ENCODE results near the gene MGP.

The MGP gene

DNA sequence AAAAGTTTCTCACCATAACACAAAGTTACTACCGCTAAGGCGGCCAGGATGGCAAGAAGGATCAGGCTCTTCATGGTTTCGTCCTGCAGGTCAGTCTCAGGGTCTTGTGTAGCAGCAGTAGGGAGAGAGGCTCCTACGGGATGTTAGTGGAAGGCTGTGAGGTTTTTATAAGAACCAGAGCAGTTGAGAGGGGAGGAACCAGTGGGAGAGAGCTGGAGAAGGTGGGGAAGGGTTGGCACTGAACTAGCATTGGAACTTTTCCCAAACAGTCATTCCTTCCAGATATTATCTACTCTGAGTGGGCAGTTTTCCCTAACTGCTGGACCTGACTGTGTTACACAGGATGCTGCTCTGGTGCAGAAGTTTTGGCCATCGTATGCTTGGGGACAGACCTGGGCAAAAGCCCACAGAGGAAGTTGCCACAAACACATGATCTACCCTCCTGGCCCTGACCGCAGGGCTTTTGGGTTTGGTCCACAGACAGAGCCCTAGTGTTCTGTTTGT, at the start of gene MGP:
MGP (minus strand) TSS at position 137 of the 504 bp plus-strand sequence; CDS start at position 74, 63 bp downstream.
- no peak for DNase-seq

DNA sequence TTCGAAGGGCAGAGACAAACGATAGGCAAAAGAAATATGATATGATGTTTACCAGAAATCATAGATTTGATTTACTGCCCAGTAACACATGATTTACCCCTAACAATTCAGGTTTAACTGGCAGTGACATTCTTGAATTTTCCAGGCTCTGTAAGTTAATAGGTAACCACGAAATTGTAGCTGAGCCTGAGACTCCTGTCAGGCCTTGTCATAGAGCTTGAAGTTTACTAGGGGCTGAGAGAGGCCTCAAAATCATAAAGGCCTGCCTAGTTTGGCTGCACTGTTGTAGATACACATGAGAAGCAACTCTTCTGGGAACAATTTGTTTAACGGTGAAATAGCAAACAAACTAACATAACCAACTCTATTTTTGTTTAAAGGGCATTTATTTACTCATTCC, 49.4 kb upstream of the MGP start:
- DNase-seq, result no peak

DNA sequence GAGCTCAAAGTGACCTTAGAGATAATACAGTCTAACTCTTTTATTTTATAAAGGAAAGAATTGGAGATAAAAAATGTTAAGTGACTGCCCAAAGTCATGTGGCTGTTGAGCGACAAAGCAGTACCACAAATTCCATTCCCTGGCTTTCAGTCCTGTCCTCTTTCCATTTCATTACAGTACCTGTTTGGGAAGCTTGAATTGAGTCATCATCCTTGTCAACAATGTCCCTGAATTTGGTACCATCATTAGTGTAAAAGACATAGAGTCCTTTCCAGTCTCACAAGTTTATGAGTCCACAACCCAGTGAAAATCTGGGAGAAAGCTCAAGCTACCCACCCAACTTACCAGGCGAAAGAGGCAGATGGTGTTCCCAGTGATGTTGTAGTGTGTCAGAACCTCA, 48.9 kb upstream of the MGP start:
- no peak for DNase-seq

DNA sequence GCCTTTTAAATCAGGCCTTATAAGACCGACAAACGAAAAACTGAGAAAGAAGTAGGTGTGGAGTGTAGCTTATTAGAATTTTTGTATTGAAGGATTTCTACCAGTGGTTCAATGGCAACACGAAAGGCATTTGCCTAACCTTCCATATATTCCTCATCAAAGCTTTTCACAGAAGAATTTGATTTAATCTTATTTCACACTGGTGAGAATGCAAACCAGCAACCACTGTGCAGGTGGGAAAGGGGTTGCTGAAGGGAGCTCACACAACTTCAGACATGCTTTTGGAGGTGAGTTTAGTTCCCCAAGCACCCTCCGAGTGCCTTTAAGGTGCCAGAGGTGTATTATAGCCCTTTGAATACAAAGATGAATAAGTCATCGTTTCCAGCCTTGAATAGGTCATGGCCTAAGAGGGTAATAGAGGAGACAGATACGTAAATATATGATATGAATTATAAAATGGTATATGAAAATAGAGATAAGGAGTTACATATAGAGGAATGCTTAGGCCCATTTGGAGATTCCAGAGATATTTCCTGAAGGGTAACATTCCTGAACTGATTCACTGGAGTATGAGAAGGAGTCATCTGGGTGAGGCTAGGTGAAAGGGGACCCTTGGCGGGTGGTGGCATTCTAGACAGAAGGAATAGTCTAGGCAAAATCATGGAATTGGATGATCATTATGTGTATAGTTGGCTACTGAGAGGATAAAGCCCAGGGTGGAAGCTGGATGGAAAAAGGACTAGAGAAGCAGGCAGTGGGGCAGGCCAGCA, 46.3 kb upstream of the MGP start:
- no peak for DNase-seq

DNA sequence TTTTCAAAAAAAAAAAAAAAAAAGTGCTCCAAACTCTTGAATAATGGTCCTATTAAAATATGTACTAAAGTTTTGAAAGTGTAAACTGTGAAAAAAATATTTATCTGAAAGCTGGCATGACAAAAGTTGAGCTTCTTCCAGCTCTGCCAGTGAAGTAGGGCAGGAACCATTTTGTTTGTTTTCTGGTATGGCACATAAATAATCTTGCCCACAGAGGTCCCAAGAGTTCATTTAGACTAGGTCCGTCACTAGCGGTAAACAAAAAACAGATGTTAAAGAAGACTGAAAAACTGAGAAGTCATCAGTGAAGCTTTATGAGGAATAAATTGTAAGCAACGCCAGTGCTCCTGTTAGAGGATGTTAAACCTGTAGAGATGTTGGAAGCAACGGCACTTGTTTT, 45.7 kb upstream of the MGP start:
- DNase-seq, result no peak

DNA sequence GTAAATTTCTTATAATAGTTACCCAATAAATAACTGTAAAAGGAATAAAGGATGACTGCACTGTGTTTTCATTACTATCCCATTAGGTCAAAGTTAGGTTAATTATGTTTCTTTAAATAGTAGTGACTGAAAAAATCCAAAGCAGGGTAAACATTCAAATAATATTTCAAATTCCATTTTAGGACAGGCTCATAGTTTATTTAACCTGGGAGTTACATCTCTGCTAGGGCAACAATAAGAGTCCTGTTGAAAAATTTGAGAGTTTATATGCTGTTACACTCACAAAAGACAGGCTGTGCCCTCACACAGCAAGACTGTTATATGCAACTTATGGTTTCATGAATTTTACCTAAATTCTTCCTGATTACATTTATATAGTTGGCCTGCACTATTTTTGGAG, 44.6 kb upstream of the MGP start:
- no peak for DNase-seq

DNA sequence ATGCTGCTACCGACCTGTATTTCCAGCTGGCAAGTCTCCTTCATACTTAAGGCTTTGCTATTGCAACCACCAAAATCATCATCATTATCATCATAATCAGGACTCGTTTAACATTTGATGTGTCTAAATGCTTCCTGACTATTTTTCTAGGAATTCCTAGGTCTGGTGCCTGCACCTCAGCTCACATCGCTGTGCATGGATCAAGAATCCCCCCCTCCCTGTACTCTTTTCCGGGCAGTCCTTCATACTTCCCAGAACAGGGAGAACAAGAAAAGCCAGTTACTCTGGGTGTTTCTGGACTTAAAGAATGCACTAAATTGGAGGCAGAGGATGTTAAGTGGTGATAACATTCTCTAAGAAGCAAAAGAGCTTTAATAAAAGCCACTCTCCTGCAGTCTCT, 43.3 kb upstream of the MGP start:
- no peak for DNase-seq

DNA sequence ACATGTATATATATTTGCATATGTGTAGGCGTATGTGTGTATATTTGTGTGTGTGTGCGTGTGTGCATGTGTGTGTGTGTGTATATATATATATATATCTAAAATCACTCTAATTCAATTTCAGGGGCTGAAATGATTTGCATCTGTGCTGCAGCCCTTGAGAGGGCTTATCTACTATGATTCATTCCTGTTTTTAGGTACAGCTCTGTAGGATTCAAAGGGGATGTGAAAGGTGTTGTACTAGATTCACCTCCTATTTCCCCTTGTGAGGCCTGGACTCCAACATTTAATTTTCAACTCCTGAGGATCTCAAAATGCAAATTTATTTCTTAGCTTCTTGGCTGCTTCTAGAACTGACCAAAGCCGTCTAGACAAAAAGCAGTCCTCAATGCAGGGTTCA, 41.6 kb upstream of the MGP start:
- DNase-seq, result no peak

DNA sequence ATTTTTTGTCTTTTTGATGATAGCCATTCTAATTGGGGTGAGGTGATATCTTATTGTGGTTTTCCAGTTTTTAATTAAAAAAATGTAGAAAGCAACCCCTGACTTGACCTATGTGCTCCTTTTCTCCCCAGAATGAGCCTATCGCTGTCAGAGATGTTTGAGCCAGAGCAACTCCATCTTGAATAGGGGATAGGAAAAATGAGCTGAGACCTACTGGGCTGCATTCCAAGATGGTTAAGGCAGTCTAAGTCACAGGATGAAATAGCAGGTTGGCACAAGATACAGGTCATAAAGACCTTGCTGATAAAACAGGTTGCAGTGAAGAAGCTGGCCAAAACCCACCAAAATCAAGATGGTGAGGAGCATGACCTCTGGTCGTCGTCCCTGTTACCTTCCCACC, 38.9 kb upstream of the MGP start:
- no peak for DNase-seq

DNA sequence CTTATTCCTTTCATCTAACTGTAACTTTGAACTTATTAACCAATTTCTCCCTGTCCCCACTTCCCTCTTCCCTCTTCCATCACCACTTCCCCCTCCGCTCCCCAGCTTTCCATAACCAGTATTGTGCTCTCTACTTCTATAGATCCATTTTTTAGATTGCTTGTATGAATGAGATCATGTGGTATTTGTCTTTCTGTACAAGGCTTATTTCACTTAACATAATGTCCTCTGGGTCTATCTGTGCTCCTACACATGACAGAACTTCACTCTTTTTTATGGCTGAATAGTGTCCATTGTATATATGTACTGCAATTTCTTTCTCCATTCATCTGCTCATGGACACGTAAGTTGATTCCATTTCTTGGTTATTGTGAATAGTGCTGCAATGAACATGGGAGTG, 38.3 kb upstream of the MGP start:
- no peak for DNase-seq

DNA sequence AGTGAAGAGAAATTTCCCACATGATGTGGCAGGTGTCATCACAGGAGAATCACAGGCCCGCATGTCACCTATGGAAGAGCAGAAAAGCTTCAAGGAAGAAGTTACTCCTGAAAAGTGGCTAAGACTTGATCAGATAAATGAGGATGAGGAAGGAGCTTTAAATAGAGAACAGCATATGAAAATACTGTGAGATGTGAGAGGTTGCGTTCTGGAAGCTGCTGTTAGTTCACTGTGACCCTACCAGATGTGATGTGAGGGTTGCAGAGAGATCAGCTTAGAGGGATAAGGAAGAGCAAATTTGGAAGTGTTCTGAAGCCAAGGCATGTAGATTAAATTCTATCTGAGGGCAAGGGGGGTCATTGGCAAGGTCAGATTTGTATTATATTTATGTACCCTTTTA, 35.6 kb upstream of the MGP start:
- DNase-seq, result no peak

DNA sequence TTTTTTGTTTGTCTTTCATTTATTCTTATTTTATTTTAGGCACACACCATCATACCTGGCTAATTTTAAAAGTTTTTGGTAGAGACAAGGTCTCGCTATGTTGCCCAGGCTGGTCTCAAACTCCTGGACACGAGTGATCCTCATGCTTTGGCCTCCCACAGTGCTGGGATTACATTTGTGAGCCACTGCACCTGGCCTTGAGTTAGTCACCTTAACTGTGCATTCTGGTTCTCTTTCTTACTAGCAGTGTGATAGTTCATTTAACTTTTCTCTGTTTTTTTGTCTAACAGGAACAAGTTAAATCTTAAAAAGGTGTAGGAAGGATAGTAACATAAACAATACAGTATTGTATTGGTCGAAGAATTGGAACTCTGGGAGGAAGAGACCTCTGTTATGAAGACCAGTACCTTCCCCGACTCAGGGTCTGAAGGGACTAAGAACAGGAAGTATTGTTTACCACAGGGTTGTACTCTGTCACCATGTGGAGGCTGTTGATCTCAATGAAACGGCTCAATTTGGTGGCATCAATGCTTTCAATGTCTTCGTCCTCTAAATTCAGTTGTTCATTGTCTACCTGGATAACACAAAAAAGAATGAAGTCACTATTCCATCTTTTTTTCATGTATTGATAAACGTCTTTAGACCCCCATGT, 34.9 kb upstream of the MGP start:
- no peak for DNase-seq

DNA sequence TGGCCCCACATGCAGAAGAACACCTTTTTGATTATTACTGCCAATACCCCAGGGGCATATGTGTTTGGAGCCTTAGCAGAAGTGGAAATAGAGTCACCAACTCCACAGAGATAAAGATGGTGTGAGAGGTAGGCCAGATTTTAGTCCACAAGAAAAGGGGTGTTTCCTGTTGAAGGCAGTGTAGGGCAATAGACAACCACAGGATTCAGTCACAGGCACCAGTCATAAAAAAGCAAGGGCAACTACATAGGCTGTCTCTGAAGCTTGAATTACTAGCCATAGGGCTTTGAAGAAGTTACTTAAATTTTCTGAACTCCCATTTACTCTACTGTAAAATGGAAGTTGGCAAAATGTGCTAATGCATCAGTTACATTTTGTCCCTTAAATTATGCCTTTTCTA, 33.8 kb upstream of the MGP start:
- DNase-seq, result no peak

DNA sequence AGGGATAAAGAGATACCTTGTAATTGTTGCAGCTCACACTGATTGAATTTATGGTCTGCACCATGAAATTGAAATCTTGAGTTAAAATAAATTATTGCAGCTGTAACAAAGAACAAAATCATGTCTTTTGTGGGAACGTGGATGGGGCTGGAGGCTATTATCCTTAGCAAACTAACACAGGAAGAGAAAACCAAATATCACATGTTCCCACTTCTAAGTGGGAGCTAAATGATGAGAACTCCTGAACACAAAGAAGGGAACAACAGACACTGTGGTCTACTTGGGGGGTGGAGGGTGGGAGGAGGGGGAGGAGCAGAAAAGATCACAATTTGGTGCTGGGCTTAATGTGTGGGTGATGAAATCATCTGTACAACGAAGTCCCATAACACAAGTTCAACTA, 30.1 kb upstream of the MGP start:
- DNase-seq, result no peak

DNA sequence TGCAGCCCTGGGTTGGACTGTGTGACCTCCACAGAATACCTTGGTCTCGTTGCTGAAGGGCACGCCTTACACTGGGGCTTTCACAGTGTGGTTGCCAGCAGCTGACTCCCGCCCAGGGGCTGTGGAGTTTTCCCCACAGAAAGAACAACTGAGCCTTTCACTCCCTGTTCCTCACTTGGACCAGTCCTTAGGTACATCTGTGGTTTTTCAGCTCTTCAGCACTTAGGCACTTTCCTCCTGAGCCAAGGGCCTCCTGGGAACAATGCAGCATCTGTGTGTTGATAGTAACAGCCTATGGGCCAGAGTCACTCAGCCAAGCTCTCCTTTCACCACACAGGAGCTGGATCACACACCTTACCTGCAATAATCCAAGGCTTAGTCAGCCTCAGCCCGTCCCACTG, 27.7 kb upstream of the MGP start:
- peak; percentile 33 for DNase-seq

DNA sequence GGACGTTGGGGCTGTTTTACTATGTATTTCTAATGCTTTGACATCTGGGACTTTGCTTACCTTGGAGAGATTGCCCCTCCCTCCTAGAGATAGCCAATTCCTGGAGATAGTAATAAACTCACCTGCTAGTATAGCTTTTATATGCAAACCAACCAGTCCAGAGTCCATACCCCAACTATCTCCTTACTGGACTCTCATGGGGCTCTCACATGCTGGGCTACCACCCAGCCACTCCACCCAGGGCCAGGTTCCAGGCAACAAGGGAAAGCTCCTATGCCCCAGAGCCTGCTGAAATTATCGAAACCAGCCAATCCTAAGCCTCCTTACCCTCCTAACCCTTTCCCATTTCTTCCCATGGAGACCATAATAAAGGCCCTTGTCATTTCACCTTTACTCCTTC, 25.5 kb upstream of the MGP start:
- no peak for DNase-seq

DNA sequence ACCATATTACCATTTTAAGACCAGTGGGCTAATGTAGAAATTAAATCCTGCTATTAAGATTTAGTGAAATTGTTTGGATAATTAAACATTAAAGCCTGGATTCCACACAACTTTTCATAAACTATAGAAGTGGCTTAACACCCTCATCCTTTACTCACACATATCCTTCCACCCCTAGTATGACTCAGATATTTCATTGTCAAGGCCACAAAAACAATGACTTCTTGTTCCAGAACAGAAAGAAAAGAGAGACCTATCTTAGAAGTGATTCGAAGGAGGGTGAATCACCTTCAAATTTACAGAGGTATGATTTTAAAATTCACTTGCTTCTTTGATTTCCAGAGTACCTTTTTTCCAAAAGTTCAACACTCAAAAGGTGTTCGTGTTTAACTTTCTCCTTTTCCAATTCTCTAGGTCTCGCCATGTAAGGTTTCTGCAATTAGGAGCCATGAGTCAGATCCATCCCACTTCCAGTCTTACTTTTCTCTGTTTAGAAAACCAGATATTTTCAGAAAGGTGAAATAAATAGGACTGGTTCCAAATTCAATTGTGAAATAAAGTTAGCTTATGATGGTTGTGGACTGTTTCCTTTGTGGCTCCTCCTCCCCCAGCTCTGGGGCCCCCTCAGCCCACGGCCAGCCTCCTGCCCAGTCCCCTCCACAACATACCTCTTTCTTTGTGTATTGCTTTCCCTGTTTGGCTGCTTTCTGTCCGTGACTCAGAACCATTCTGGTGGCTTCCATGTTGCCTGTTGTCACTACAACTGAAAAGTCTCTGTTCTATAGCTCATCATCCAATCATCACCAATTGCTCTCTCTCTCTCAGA, 24.6 kb upstream of the MGP start:
- no peak for DNase-seq

DNA sequence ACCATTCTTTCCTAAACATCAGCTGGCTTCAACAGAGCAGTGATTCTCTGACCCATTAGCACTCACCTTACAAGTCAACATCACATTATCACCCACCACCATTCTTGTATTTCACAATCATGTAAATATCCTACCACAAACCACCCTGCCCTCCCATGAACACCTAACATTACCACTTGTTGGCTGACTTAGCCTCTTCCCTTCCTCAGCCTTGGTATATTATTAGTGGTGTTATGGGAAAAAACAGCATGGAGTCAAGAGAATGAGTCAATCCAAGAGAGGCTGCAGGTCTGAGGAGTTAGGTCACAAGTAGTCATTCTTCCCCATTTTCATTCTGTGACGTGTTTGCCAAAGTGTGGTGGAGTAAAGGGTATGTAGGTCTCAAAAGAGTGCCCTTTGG, 22.3 kb upstream of the MGP start:
- DNase-seq, result no peak

DNA sequence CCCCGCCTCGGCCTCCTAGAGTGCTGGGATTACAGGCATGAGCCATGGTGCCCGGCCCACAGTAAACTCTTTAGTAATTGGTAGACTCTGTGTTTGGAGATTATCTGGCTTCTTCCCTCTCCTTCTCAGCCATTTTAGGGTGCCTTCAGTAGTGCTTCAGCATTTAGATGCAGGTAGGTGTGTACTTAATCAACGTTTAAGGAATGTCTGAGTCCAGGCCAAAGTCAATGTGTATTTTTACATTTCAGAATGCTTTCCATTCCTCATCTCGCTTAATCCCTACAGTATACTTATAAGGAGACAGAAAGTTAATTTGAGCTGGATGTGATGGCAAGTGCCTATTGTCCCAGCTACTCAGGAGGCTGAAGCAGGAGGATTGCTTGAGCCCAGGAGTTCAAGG, 20.5 kb upstream of the MGP start:
- no peak for DNase-seq

DNA sequence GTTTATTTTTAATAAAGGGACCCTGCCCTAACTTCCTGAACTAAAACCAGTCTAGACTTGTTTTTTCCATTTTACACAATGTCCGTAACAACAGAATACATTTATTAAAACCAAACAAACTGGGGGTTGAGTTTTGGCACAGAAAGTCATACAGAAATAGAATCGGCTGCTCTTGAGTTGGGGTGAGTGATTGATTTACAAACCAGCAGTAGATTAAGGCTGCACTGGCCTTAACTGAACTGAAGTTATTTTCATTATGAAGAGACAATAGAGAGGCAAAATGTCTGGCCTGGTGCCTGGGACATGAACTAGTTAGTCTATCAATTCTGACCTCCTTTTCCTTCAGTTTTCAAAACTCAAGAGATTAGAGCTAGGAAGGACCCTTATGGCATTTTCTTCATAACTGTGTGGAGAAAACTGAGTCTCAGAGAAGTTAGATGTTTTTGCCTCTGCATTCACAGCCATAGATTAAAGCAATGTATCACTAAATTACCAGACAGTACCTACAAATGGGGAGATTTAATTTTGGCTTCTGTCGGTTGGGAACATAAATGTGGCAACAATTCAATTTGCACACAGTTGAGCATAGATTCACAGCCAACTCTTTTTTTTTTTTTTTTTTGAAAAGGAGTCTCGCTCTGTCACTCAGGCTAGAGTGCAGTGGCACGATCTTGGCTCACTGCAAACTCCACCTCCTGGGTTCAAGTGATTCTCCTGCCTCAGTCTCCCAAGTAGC, 19.8 kb upstream of the MGP start:
- no peak for DNase-seq

DNA sequence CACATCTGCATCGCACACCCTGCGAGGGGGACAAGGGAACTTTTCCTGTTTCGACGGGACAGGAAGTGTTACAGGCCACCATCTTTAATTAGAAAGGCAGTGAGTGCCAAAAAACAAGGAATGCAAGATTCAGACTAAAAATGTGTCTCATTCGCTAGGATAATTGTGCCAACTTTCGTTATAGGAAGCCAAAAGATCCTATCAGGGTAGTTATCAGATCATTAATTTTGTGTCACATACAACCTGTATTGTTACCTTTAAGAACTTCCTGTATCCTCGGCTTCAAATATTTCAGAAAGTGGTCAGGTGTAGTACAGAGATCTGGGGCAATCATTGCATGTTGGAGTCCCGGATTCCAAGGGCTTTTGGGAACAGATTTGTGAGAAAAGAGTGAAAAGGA, 19.2 kb upstream of the MGP start:
- no peak for DNase-seq

DNA sequence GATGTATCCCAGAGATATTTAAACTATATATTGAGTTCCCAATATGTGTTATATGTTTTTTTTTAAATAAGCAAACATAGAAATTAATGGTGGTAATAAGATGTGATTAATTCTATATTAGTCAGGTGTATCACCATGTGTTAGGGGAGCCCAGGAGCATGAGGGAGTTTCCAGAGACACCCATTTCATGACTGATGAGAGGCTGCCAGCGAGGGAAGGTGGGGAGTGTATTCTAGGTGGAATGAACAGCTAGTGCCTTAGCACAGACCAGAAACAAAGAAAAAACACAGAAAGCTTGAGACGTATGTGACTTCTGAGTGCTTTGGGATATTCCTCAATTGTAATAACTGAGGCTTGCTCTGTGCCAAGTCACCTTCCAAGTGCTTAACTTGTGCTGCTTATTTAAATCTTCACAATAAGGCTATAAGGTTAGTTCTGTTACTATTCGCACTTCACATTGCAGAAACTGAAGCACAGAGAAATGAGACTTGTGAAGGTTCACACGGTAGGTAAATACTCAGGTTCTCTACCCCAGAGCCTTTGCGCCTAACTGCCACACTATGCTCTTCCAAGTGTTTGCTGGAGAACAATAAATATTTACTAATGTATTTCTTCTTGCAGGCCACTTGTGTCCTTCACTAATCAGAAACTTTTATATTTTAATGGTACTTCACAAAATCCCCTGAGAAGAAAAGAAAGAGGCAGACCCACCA, 17.9 kb upstream of the MGP start:
- DNase-seq, result no peak
